Measurements from ENCODE around the gene AMH. TPM values are rescaled to one million over a fixed set of nuclear protein-coding genes. Genes with fewer than 3 reads are reported as not detected.

AMH gene
- polyA plus RNA-seq, 1 donor: 3.2 TPM

DNA sequence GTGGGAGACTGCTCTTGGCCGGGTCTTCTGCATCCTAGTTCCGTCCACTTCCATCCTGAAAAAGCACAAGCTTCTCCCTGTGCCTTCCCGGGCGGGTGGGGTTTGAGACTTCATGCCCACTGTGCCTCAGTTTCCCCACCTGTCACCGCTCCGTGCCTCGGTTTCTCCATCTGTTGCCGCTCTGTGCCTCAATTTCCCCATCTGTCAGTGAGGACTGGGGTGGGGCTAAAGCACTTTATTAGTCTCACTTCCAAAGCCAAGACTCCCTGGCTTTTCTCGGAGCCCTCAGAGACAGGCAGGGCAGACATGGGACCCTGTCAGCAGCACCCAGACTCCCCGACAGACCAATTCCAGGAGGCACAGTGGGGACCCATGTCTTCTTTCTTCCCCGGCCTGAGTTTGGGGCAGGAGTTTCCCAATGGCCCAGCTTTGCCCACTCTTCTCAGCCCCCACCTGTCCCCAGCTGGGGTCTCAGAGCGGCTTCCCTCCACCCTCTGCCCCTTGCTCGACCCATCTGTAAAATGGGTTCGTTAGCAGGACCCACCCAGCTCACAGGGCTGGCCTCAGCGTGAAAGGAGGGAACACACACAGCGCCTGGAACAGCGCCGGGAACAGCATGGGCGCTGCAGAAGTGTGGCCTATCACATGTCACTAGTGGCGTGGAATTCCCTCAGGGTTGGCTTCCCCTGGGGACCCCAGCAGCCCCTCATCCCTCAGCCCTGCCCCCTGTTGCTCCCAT is 37.4 kb downstream of the AMH start:
- DNase-seq: no peak

DNA sequence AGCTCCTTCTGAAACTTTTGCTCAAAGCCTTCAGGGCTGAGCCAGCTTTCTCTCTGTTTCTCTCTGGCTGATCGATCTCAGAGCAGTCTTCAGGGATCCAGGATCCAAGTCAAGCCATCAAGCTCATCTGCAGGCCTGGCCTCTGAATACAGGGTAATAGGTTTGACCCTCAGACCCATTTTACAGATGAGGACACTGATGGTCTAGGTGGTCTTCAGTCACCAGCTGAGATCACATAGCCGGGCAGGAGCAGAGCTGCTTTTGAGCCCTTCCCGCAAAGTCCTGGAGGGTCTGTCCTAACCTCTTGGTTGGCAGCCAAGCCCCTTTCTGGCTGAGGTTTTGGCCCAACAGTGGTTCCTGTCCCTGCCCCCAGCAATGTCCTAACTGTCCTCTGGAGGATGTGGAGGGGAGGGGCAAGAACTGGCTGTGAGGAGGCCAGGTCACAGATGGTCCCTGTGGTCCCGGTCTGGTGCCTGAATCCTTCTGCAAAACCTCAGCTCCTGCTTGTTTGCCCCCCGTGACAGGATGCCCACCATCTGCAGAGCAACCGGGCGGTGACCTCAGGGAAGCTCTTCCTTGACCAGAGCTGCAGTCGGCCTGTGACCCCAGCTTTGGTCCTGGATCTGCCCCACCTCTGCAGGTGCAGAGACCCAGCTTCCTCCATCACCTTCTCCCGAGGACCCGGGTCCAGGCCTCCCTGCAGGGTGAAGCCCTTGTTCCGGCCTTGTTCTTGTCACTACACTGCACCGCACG is 38.6 kb downstream of the AMH start:
- no peak for DNase-seq

DNA sequence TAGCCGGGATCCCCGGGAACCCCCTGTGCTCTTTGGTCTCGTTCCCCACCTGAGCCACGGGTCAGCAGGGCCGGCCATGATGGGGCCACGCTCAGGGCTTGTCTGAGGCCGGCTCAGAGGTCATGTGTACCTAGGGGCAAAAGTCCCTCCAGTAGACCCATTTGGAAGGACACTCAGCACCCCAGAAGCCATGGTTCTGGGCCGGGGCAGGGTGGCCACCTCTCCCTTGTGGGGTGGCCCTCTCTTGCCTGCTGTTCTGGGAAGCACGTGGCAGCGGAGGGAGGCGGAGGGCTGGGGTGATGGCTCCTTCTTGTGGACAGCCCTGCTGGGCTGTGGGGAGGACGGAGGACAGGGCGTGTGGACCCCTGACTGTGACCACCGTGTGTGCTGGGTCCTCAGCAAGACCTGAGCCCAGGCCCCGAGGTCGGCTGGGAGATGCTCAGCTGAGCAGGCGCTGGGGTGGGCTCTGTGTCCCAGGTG is 39.3 kb downstream of the AMH start:
- DNase-seq: no peak

DNA sequence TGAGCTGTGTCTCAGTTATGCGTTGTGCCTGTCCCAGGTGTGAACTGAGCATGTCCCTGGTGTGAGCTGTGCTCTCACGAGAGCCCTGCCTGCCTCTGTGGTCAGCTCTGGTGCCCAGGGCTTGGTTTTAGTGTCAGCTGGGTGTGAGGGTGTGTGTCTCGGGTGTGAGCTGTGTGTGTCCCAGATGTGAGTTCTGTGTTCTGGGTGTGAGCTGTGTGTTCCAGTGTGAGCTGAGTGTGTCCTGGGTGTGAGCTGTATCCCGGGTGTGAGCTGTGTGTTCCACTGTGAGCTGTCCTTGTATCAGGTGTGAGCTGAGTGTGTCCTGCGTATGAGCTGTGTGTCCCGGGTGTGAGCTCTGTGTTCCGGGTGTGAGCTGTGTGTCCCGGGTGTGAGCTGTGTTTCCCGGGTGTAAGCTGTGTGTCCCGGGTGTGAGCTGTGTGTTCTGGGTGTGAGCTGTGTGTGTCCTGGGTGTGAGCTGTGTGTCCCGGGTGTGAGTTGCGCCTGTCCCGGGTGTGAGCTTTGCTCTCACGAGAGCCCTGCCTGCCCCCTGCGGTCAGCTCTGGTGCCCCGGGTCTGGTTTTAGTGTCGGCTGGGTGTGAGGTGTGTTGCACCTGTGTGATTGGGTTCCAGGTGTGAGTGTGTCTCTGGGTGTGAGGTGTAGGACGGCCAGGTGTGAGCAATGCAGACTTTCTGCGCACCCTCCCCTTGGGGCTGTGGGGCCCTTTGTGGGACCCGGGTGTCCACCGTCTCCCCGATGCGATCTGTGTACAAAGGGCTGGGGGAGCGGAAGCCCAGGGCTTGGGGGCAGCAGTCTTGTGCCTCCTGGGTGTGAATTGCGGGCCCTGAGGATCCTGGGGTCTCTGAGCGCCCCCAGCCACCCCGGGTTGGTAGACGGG is 39.9 kb downstream of the AMH start:
- no peak for DNase-seq

DNA sequence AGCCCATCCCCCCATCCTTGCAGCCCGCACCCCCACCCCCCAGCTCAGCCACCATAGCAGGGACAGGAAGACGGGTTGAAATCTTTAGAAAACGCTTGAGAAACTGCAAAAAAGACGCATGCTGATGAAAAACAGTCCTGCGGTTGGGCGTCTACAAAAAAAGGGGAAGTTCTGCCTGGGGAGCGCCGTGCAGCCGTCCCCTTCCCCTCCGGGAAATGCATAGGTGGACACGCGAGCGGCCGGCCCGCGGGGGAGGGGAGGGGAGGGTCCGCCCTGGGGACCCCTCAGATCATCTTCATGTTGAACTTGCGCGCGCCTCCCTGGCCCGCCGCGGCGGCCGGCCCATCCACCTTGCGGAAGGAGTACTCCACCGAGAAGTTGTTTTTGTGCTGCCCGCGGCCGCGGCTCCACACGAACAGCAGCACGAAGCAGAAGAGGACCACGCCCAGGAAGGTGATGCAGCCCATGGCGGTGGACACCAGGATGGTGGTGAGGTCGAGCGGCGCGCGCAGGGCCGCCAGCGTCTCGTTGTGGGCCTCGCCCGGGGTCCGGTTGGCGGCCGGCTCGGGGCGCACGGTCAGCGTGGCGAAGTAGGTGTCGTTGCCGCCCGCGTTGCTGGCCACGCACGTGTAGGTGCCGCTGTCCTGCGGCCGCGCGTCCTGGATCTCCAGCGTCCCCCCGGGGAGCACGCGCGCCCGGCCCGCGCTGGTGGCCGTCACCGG is 40.8 kb downstream of the AMH start:
- no peak for DNase-seq

DNA sequence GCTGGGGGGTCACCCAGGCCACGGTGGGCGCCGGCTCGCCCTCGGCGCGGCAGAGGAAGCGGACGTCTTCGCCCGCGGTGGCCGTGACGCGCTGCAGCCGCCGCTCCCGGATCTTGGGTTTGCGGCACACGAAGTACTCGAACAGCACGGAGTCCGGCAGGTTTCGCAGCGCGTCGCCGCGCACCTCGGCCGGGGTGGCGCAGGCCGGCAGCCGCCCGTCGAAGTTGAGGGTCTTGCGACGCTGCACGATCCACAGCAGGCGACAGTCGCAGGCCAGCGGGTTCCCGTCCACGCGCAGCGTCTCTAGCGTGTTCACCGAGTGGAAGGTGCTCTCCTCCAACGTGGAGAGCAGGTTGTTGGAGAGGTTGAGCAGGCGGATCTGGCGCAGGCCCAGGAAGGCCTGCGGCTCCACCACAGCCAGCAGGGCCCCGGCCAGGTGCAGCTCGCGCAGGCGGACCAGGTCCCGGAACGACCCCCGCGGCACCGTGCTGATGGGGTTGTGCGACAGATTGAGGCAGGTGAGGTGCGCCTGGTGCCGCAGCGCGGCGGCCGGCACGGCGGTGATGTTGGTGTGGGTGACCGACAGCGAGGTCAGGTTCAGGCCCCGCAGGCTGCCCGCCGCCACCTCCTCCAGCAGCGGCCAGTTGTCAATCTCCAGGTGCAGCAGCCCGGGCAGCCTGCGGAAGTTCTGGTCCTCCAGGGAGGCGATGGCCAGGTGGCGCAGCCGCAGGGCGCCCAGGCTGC is 41.5 kb downstream of the AMH start:
- no peak for DNase-seq

DNA sequence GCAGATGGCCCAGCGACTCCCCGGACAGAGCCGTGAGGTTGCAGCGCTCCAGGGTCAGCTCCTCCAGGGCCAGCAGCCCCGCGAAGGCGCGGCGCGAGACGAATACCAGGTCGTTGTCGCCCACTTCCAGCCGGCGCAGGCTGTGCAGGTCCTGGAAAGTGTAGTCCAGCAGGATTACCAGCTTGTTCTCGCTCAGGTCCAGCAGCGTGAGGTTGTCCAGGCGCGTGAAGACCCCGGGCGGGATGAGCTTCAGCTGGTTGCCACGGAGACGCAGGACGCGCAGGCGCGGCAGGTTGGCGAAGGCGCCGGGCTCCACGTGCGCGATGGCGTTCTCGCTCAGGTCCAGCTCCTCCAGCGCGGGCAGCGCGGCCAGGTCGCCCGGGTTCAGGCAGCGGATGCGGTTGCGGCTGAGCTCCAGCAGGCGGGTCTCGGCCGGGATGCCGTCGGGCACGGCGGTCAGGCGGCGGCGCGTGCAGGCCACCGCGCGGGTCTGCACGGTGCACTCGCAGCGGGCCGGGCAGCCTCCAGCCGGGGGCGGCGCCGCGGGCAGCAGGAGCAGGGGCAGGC is 42.1 kb downstream of the AMH start:
- DNase-seq: no peak

DNA sequence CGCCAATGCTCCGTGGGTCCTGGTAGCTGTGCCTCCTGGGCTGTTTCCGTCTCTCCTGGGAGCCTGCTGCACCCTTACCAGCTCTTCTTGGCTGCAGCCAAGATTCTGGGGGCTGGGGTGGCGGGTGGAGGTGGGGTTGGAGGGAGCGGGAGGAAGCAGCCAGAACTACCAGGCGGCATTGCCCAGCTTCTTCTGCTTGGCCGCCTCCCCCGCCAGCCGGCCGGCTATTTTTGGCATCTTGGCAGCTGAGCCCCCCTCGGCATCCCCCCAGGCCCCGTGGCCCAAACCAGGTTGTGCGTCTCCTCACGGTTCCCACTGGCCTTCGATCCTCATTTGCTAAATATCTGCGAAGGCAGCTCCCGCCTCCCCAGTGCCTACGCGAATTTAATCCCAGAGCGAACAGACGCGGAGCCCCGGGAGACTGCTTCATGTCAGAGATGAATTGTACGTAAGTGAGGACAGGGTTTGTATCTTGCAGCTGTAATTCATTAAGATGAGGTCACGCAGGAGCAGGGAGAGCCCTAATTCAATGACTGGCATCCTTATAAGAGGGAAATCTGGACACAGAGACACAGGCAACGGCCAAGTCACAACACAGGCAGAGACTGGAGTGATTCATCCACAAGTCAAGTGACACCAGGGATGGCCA is 45.7 kb downstream of the AMH start:
- DNase-seq: no peak

DNA sequence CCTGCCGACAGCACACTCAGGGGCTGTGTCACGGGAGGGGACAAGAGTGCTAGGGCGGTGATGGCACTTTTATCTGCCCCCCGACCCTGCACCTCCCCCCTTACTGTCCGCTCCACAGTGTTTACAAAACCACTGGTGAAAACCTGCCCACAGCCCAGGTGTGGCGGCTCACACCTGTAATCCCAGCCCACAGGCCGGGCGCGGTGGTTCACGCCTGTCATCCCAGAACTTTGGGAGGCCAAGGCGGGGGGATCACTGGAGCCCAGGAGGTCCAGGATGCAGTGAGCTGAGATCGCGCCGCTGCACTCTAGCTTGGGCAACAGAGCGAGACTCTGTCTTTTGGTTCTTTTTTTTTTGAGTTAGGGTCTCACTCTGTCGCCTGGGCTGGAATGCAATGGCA is 47.0 kb downstream of the AMH start:
- no peak for DNase-seq

DNA sequence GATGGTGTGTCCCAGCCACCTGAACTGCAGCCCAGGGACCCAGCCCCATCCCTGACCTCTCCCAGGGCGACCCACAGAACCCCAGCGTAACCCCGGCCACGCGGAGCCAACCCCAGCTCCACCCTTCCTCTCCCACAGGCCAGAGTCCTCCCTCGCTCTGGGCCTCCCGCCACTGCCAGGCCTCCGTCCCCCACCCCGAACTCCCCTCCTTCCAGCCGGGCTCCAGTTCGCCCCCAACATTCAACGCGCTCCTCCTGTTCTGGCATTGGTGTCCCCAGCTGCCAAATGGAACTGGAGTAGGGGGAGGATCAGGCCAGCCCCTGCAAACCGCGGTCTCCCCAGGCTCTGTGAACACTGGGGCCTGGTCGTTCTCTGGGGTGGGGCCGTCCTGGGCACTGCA is 51.4 kb downstream of the AMH start:
- DNase-seq: no peak

Other genes with a start within 250 kb of the AMH start
- 87.4 TPM for gene BTBD2, start 233.6 kb upstream of the AMH start, polyA plus RNA-seq (ENCODE audit: insufficient read length)
- 54.4 TPM for gene MKNK2, start 198.1 kb upstream of the AMH start, polyA plus RNA-seq (ENCODE audit: insufficient read length)
- gene MOB3A, start 153.0 kb upstream of the AMH start, polyA plus RNA-seq (ENCODE audit: insufficient read length): 22.8 TPM
- 6.2 TPM for gene IZUMO4, start 152.4 kb upstream of the AMH start, polyA plus RNA-seq (ENCODE audit: insufficient read length)
- 110 TPM for gene AP3D1, start 97.8 kb upstream of the AMH start, polyA plus RNA-seq (ENCODE audit: insufficient read length)
- 33.6 TPM for gene DOT1L, start 85.4 kb upstream of the AMH start, polyA plus RNA-seq (ENCODE audit: insufficient read length)
- gene PLEKHJ1, start 13.0 kb upstream of the AMH start, polyA plus RNA-seq (ENCODE audit: insufficient read length): 56.2 TPM
- 66.1 TPM for gene SF3A2, start 12.5 kb upstream of the AMH start, polyA plus RNA-seq (ENCODE audit: insufficient read length)
- 0.60 TPM for gene JSRP1, start 7.1 kb downstream of the AMH start, polyA plus RNA-seq (ENCODE audit: insufficient read length)
- not detected for gene PEAK3, start 32.9 kb downstream of the AMH start, polyA plus RNA-seq (ENCODE audit: insufficient read length)
- gene LINGO3, start 58.8 kb downstream of the AMH start, polyA plus RNA-seq (ENCODE audit: insufficient read length): not detected
- 90.5 TPM for gene LSM7, start 79.3 kb downstream of the AMH start, polyA plus RNA-seq (ENCODE audit: insufficient read length)
- 72.7 TPM for gene SPPL2B, start 79.4 kb downstream of the AMH start, polyA plus RNA-seq (ENCODE audit: insufficient read length)
- 0.60 TPM for gene TMPRSS9, start 110.9 kb downstream of the AMH start, polyA plus RNA-seq (ENCODE audit: insufficient read length)
- gene TIMM13, start 178.3 kb downstream of the AMH start, polyA plus RNA-seq (ENCODE audit: insufficient read length): 50.6 TPM
- gene LMNB2, start 207.6 kb downstream of the AMH start, polyA plus RNA-seq (ENCODE audit: insufficient read length): 64.4 TPM
- gene GADD45B, start 226.8 kb downstream of the AMH start, polyA plus RNA-seq (ENCODE audit: insufficient read length): 7.6 TPM